GM19043 (cell line): ENCODE data around the gene ASIC1.

ENCODE experiments used
- ATAC-seq: cut with Tn5 transposase; IDR thresholded peaks from one replicate; pipeline ENCODE4 v1.9.1; 2021; ENCODE audit warnings: low read depth; ENCODE audit not compliant: unreplicated experiment

ASIC1 gene

DNA sequence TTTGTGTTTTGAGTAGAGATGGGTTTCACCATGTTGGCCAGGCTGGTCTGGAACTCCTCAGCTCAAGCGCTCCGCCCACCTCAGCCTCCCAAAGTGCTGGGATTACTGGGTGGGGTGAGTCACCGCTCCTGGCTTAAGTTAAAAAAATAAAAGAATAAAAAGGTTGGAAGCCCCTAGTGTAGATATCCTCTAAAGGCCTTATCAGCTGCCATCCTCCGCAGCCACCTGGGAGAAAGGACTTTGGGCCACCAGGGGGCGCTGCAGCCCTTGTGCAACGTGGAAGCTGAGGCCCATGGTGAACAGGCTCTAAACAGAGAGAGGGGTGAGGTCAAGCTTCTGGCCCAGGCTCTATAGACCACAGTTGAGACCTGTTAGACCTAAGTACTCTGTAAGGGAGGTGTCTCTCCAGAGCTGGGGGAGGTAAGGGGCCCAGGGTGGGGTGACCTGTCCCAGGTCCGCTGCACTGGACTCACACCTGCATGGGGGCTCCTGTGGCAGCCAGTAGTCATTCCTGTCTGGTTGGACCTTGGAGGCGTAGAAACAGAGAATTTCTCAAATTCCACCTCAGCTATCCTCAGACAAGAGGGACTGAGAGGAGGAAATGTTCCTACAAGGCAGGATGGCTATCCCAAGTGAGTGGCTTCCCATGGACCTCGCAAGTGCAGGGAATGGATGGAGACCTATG is 18.1 kb upstream of the ASIC1 start:
- no peak for ATAC-seq

DNA sequence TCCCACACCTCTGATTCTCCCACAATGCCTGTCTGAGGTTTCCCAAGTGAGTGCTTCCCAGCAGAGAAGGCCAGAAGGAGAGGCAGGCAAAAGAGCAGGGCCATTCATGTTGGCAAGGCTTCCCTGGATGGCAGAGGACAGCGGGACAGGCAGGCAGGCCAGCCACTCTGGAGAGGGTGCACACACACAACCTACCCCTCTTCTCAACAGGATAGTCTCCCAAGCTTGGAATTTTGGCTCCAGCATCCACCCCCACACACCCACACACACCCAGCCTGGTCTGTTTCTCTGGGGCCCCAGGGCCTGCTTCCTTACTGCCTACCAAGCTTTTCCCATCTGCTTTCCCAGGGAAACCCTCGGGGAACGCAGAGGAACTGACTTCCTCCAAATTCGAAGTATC is 16.7 kb upstream of the ASIC1 start:
- ATAC-seq = no peak

GRCh38 chr12:50041062-50041860 is 16.1 kb upstream of the ASIC1 start:
- no peak for ATAC-seq

- no peak for ATAC-seq
Observed at GRCh38 chr12:50041962-50042361, 15.4 kb upstream of the ASIC1 start.

DNA sequence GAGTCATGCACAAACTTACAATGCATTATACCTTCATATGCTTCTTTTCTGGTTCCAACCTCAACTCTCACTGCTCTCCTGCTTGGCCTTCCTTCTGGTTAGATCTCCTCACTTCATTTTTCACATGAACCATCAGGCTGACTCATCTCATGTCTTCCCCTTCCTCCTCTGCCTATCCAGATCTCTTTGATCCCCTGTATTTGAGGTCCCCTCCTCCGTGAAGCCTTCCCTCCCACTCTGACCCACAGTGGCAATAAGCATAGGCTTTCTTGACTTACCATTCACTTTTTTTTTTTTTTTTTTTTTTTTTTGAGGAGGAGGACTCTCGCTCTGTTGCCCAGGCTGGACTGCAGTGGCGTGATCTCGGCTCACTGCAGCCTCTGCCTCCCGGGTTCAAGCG is 14.7 kb upstream of the ASIC1 start:
- ATAC-seq = no peak

DNA sequence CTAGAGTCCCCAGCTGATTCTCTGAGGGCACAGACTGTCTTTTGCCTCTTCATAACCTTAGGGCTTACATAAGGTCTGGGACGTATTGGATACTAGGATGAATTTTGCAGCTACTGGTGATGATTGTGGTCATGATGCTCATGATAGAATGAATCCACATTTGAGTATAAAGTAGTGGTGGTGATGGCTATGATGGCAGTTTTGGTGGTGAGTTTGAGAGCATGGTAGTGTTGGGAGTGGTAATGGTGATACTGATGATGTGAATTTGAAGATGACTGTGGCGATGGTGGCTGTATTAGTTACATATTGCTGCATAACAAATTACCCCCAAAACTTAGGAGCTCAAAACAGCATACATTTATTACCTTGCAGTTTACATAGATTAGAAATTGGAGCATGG is 14.1 kb upstream of the ASIC1 start:
- no peak for ATAC-seq

DNA sequence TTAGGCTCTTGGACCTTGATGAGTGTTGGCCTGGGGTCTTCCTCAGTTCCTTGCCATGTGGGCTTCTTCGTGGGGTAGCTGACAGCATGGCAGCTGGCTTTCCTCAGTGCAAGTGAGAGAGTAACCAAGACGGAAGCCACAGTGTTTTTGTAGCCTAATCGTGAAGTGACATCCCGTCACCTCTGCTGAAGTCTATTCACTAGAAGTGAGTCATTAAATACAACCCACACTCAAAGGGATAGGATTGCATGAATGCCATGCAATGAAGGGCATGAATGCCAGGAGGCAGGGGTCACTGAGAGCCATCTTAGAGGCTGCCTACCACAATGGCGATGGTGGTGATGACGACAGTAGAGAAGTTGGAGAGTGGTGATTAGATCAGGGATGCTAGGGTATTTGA is 13.5 kb upstream of the ASIC1 start:
- no peak for ATAC-seq

DNA sequence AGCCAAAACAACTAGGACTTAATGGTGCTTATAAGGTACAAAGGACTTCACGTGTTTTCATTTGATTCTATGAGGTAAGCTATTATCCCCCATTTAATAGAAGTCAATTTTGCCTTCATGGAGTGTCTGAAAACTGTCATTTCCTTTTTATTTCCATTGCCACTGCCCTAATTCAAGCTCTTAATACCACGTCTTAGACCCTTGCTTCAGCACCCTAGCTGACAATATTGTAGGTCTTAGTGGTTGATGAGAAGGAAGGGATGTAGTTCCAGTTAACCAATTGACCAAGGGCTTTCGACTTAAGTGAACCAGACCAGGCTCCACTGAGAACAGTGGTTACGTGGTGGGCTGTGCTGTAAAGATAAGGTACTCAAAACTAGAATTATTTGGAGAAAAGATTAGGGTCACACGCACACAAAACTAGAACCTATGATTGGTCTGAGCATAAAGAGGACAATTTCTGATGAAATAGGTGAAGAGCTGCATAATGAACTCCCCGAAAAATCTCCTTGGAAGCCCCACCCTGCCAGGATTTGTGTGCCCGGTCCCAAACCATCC is 9.6 kb upstream of the ASIC1 start:
- no peak for ATAC-seq

DNA sequence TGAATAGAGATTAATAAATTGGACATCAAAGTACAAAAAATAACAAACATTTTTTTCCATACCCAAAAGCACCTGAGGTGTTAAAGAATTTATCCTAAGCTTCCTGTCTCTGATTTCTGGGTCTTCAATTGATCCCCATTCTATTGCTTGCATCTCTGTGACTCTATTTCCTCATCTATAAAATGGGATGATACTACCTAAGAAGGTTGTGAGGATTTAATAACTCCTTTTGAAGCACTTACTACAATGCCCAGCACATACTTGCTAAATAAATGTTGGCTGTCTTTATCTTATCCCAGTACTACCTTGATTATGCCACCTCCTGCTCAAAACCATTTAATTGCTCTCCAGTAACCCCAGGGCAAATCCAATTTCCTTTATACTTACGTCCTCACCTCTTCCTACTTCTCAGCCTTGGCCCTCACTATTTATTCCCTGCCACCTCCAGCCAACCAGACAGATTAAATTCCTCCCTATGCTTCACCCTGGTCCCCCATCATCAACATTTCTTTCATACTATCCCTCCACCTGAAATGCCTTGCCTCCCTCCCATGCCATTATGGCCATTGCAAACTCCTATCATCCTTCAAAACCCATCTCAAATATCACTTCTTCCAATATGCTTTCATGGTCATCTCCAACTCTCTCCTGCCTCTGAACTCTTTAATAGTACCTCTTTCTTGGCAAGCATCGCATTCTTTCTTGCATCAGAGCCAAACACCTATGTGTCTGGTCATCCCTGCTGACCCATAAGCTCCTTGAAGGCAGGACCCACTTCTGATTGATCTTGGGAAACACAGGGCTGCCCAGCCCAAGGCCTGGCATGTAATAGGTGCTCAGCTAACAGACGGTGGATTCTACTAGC is 7.9 kb upstream of the ASIC1 start:
- no peak for ATAC-seq

GRCh38 chr12:50050119-50050385 is 7.3 kb upstream of the ASIC1 start:
- ATAC-seq = no peak

GRCh38 chr12:50050410-50051098 is 6.8 kb upstream of the ASIC1 start:
- ATAC-seq = no peak

GRCh38 chr12:50051101-50051806 is 6.1 kb upstream of the ASIC1 start:
- ATAC-seq = no peak

- no peak for ATAC-seq
Observed at GRCh38 chr12:50052544-50052943, 4.9 kb upstream of the ASIC1 start.

- no peak for ATAC-seq
Observed at GRCh38 chr12:50052964-50053363, 4.4 kb upstream of the ASIC1 start.

DNA sequence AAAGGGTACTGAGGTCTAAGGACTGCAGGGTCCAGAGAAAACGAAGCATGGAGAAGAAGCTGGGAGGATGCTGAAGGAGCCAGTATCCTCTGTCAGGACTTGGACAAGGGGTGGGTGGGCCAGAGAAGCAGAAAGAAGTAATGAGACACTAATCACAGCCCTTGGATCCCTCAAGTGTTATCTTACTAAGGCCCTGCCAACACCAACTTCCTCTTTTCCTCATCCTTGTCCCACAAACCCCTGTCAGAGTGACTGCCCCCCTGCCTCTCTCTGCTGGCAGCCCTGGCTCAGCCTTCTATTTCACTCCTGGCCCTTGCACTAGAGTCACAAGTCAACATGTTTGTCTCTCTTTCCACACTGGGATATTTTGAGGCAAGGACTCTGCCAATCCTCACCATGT is 3.8 kb upstream of the ASIC1 start:
- ATAC-seq = no peak

DNA sequence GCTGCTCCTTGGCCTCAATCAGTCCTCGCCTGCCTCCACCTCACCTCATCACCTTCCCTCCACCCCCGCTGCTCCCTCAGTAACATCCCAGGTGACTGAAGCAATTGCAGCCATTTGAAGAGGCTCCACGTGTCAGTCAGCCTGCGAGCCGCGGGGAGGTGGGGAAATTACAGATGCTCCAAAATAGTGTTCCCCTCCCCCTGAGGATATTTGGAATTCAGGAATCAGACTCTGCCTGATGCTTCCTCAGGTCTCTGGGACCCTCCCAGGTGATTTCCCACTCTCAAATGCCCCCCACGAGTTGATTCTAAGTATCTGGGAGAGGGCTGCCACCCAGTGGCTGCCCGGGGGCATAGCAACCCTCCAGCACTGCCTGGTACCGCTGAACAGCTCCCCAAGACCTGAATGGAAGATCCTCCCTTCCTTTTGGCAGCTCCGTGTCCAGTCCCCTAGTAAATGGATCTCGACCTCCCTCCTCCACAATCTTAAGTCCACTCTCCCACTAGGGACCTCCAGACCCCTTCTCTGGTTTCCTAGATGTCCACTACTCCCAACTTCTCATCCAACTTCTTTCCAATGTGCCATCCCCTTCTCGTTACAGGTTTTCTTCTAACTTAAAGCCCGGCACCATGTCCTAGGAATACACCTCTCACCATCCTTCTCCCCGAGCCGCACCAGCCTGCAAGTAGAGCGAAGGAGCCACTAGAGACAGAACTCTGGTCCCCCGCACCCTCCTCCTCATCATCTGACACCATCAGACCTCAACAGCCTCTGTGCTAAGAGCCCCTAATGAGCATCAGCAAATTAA is 1.4 kb upstream of the ASIC1 start:
- no peak for ATAC-seq

DNA sequence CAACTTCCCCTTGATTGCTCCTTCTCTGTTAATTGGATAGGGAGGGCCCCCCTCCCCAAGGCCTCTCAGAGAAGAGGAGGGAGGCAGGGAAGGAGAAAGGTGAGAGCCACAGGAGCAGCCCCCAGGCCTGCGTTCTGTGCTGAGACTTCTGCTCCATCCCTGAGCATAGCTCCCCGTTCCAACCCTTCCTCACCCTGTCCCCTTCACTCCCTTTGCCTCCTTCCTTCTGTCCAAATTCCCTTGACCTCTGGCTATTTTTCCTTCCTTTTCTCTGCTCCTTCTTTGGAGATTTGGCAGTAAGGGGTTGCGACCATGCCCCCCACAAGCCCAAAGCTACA is 788 bp upstream of the ASIC1 start:
- ATAC-seq = no peak

DNA sequence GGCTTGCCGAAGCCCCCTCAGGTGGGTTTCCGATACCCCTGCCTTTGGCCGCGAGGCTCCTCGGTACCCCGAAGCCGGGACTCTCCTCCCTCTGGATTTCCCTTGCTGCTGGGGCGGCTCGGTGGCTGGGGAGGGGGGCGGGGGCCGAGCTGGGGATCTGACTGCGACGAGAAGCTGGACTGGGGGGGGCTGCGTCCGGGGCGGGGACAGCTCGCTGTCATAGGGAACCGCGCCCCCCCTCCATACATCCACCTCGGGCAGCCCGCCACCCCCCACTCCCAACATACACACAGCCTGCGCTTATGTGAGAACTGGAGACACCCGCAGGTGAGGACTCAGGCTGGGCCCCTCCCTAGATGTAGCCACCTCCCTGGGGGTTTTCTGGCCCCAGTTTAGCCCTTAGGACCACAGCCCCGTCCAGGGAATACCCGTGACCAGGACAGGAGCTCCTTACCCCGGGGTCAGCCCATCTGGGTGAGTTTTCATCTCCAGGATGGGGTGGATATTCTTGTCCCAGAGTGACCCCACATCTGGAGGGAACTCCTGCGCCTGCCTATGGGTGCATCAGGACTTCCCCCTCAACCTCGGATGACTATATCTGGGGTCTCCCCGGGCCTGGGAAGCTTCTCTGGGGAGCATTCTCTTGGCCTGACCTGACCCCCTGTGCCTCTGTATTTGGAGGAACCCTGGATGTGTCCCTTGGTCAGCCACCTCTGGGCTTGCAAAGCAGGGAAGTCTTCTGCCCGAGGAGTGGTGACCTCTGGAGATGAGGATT is 687 bp downstream of the ASIC1 start:
- no peak for ATAC-seq
